HG02588 (cell line): ENCODE data around the gene AEBP2.
"Not testable (repeated sequence)": the region's sequence is repeated elsewhere in the genome, so short reads cannot be mapped to it uniquely, and the experiment has no call there.

Source experiments
- ATAC-seq: cut with Tn5 transposase; IDR thresholded peaks from one replicate; pipeline ENCODE4 v1.9.1; 2021; ENCODE audit warnings: mild to moderate bottlenecking, moderate library complexity; ENCODE audit not compliant: unreplicated experiment

Gene AEBP2, protein sequence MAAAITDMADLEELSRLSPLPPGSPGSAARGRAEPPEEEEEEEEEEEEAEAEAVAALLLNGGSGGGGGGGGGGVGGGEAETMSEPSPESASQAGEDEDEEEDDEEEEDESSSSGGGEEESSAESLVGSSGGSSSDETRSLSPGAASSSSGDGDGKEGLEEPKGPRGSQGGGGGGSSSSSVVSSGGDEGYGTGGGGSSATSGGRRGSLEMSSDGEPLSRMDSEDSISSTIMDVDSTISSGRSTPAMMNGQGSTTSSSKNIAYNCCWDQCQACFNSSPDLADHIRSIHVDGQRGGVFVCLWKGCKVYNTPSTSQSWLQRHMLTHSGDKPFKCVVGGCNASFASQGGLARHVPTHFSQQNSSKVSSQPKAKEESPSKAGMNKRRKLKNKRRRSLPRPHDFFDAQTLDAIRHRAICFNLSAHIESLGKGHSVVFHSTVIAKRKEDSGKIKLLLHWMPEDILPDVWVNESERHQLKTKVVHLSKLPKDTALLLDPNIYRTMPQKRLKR

DNA sequence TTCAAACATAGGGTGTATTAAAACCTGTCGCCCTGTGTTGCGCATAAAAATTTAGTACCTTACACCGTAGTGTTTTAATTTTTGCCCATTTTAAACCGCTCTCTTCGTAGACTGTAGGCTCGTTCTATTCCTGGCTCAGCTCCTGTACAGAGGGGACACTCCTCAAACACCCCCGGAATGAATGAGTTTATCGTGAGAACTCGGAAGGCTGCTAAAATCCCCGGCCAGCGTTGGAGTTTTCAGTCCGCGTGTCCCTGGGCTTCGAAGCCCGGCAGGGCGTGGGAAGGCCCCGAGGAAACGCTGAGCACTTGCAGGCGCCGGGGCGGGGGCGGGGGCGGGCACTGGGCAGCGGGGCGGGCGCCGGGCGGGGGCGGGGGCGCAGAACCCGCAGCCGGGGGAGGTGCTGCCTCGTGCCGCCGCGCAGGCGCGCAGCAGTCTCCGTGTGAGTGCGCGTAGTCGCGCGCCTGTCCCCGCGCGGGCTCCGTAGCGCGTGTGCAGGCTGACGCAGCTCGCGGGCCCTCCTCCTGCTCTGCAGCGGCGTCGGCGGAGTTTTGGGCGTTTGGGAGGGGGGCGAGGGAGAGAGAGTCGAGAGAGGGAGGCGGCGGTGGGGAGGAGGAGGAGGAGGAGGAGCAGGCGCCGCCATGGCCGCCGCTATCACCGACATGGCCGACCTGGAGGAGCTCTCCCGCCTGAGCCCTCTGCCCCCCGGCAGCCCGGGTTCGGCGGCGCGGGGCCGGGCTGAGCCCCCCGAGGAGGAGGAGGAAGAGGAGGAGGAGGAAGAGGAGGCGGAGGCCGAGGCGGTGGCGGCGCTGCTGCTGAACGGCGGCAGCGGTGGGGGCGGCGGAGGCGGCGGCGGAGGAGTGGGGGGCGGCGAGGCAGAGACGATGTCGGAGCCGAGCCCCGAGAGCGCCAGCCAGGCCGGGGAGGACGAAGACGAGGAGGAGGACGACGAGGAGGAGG lies at the start of gene AEBP2:
Gene AEBP2, plus strand, starts transcription at position 434 of the 960 bp plus-strand sequence. Its CDS starts 208 bp downstream, at position 642.
- ATAC-seq = peak; percentile 86

DNA sequence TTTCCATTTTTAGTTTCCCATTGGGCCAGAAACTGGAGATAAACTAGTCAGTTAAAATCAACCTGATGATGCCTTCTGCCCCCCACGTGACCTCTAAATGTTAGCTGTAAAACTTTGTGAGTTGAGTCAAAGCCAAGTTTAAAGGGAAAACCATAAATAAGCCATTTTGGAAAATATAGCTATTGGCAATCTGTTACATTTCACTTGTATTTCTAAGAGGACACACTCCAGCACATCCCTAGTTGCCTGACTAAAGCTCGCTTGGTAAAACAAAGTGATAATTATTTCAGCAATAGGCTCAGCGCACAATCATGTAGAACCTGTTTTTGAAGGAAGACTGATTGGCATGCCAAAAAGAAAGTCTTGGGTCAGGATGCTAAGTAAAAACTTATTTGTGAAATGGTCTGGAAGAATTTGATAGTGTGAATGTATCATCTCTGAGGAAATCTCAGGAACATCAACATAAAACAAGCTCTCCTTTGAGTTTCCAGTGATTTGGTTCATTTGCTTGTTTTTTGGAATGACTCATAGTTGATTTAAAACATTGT lies 49.2 kb upstream of the AEBP2 start:
- no peak for ATAC-seq

DNA sequence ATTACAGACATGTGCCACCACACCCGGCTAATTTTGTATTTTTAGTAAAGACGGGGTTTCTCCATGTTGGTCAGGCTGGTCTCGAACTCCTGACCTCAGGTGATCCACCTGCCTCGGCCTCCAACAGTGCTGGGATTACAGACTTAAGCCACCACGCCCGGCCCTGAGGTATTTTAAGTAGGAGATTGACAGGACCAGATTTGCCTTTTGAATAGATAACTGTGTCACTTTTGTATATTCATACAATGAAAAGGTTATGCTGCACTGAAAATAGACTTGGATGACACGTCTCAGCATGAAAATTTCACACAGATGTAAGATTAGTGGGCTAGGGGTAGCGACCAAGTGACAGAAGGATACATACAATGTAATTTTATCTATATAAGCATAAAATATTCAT lies 46.6 kb upstream of the AEBP2 start:
- ATAC-seq = not testable (repeated sequence)

DNA sequence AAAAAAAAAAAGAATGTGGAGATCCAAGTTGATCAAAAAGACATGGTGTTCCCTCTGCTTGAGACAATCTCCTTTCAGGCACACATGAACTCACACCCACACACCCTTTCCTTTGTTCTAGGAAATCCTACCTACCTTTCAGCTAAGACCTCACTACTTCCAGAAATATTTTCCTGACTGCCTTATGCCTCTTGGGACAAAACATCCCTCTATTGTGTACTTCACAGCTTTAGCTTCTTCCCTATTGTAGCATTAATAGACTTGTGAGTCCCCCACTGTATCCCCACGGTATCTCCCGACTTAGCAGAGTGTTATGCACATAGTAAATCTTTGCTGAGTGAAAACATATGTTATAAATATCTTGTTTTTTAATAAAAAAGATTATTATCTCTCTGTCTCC lies 44.9 kb upstream of the AEBP2 start:
- ATAC-seq = no peak

DNA sequence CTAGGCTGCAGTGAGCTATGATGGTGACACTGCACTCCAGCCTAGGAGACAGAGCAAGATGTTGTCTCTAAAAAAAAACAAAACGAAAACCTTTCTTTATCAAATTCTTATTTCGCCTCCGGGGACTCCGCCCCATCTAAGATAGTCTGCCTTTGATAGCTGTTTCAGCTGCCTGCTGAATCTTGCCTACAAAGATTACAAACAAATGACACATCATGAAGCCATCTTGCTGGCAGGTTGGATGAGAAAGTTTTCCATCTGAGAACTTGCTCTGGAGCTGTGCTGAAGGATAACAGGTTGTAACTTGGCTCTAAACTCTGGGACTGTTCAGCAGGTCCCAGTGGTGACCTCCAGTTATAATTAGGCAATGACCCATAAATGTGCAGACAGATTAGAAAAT lies 41.8 kb upstream of the AEBP2 start:
- ATAC-seq = no peak

DNA sequence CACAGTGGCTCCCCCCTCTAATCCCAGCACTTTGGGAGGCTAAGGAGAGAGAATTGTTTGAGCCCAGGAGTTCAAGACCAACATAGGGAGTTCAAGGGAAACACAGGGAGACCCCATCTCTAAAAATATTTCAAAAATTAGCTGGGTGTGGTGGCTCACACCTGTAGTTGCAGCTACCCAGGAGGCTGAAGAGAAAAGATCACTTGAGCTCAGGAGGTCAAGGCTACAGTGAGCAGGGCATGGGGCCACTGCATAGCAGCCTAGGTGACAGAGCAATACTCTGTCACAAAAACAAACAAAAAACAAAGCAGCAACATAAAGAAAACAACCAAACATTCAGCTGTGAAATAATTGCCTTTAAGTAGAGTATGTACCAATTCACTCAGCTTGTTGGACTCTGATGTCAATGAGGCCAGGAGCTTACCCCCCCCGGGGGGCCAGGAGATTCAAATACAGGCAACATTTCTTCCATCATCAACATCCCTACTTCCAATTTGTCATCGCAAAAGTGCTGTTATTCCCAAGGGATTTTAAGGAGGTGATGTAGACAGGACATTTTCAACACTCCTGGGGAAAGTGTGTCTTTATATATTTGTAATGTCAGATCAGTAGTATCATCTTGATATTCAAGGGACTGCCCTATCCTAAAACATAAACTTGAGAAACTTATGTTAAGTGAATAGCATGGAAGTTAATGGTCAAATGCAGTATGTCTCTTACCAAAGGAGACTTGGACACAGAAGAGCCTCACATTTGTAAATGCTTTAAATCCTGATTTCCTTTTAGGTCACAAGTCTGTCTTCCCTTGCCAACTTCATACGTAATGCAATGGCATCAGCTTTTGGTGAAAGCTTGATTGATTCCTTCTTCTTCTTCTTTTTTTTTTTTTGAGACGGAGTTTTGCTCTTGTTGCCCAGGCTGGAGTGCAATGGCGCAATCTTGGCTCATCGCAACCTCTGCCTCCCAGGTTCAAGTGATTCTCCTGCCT lies 40.6 kb upstream of the AEBP2 start:
- ATAC-seq = no peak

DNA sequence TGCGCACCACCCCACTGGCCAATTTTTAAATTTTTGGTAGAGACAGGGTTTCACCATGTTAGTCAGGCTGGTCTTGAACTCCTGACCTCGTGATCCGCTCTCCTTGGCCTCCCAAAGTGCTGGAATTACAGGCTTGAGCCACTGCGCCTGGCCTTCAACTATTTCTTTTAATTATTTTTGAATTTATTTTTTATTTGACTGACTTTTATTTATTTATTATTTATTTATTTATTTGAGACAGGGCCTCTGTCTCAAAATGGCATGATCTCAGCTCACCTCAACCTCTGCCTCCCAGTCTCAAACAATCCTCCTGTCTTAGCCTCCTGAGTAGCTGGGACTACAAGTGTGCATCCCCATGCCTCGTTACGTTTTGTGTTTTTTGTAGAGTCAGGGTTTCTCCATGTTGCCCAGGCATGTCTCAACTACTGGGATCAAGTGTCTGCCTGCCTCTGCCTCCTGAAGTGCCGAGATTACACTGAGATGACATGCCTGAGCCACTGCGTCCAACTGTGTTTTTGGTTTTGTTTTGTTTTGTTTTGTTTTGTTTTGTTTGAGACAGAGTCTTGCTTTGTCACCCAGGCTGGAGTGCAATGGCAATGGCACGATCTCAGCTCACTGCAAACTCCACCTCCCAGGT lies 38.5 kb upstream of the AEBP2 start:
- ATAC-seq = not testable (repeated sequence)

DNA sequence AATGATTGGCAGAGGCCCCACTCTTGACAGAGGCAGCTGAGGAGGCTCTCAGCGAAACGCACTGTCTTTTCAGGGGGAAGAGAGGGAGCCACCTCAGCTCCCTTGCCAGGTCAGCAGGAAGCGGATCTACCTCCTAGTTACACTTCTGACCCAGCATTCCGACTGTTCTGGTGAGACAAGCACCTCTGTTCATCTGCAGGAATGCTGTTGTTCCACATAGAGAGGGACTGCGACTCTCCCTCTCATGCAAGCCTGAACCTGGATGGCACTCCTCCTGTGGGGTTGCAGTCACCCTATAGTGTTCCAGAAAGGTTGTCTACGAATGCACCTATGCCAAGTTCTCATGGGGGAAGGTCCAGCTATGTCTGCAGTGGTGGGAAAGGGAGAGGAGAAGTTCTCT lies 37.1 kb upstream of the AEBP2 start:
- ATAC-seq = no peak

DNA sequence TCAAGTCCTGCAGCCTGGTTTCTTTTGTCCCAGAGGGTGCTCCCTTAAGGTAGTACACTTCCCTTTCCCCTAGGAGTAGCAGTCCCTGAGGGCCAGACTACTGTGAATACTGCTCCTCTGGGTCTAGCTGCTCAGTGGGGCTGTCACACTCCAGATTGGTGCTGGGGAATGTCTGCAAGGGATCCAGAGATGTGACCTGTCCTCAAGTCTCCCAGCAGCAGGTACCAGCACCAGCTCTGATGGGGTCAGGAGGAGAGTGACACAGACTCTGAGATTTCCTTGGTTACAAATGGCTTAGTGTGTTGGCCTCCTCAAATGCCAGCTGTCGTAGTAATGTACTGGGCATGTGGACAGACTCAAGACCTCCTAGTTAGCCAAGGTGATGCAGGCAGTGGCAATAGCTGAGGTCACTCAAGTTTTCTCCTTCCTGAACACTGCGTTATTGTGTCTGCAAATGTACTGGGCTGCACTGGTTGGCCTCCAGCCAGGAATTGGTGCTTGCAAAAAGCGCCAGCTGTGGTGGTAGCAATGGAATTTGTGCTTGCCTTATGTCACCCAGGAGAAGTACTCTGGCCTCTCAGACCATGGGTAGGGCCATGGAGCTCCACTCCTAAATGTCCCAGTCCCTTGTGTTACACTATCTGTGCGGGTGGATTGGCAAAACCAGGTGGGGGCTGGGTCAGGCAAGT lies 36.4 kb upstream of the AEBP2 start:
- no peak for ATAC-seq

DNA sequence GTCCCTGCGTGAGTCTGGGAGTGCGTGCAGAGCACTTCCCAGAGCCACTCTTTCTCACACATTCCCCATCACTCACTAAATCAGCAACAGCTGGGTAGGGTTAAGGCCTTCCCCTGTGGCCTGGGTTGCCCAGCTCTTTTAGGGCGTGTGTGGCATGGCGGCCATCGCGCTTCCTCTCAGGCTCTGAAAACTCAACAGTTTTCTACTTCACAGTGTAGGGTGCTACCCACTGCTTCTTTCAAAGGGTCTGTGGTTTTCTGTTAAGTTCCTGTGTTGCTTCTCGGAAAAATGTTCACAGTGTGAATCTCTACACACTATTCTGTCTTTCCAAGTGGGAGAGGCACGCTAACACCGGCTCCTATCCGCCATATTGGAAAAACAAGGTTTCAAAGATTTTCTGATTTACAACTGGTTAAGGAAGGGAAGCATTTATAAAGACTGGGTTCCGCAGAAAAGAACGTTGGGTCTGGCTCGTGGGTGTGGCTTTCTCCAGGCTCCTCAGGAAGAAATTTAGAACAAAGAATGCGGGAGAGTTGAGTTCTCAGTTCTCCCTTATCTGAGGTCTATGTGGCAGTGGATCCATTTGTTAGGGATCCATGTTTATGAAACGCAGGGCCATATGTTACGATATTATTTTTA lies 34.9 kb upstream of the AEBP2 start:
- no peak for ATAC-seq

DNA sequence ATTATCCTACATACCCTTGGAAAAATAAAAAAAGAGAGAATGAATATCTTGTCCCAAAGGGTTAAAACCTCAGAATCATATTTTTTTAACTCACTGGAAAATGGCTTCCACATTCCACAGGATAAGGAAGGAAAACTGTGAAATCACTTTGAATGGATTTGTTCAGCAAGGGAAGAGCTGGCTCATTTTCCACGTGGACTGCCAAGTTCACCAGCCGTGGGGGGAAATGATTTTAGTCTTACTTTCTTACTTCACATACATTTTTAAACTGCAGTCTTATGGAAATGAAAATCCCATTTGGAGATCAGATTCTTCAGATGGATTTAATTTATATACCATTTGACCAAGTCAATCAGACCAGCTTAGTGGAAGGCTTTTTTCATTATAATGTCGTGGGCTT lies 29.9 kb upstream of the AEBP2 start:
- ATAC-seq = no peak

DNA sequence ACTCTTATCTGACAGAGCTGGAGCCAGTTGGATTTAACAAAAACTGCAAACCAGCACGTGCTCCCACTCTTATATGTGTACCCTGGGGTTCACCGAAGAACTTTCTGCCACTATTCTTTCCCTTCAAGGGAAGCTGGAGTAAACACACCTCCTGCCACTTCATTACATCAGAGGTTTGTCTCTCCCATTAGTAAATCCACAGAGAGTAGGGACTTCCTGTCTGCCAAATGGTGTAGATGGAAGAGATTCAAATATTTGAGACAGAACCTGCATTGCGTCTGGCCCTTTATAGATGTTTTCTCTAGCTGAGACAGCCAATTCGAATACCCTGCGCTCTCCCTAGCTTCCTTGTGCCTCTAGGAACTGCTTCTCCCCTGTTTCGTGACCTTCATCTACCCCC lies 29.1 kb upstream of the AEBP2 start:
- ATAC-seq = no peak

DNA sequence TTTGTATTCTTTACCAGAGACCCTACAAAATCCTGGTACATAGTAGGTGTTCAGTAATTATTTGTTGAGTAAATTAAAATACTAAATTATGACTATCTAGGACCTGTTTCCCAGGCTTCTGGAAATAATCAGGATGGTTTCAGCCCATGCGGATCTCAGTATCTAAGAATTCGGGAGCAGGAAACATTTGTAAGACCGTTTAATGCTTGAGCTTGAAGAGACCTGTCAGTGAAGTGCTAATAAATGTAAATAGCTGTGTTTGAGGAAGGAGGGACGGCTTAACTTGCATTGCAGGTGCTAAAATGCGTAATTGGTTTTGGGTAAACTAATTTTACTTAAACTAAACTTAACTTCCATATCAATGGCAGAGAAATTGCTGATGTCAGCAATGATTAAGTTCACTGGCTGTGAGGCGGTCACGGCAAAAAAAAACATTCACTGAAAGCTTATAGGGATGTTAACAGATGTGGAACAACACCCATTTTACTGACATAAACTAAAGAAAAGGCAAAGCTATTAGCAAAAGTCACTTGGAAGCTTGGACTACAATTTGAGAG lies 28.6 kb upstream of the AEBP2 start:
- no peak for ATAC-seq

DNA sequence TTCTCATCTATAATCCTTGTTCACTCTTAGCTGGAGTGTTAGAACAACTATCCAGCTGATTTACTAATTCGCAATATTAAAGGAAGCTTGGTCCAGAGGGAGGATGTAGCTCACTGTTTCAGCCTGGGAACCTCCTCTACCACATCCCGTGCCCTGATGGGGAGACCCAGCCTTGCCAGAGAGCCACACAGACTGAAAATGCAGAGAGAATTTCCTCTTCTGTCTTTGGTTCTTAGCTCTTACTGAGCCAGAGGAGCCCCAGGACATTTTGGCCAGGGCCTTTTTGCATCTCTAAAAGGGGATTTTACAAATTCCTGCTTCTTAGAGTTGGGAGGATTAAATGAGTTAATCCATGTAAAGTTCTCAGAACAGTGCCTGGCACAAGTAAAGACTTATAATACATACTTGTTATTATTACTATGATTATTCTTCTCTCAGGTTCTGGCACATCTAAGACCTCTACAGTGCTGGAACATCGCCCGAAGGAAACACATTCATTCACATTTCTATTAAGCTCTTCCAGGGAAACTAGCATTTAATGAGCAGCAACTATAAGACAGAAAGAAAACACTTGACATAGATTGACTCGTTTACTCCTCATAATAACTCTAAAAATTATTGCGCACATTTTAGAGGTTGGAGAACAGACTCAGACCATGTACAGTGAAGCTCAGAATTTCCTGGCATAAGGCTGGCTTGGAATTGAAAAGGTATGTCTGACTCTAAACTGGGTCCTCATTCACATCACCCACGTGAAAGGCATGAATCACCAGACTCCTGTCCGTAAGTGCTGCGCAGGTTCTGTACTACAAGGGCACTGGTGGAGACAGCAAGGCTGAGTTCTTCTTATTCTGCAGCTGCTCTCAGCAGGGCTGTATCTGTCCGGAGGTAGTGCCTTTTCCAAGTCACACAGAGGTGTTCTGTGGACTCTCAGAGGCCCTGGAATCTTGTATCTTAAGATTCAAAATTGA lies 27.8 kb upstream of the AEBP2 start:
- no peak for ATAC-seq

DNA sequence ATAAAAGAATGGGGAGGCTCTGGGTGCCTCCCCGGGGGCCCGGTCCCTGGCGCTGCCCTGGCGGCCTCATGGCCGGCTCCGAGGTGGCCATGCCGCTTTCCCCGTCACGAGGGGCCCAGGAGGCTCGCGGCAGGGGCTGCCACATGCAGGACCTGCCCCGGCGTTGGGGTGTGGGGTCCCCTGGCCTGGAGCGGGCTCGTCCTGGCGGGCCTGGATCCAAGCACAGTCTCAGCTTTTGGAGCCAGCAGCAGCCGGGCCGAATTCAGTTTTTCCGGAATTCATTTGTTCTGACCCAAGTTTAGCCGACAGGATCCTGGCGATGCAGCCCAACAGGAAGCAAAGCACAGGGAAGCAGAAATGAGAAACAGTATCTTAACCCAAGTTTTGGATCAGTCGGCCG lies 26.4 kb upstream of the AEBP2 start:
- ATAC-seq = no peak

DNA sequence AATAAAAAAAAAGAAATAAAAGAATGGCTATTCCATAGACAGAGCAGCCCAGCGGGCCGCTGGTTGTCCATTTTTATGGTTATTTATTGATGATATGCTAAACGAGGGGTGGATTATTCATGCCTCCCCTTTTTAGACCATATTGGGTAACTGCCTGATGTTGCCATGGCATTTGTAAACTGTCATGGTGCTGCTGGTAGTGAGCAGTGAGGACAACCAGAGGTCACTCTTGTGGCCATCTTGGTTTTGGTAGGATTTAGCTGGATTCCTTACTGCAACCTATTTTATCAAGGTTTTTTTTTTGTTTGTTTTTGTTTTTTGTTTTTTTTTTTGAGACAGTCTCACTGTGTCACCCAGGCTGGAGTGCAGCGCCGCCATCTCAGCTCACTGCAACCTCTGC lies 25.7 kb upstream of the AEBP2 start:
- ATAC-seq = not testable (repeated sequence)

DNA sequence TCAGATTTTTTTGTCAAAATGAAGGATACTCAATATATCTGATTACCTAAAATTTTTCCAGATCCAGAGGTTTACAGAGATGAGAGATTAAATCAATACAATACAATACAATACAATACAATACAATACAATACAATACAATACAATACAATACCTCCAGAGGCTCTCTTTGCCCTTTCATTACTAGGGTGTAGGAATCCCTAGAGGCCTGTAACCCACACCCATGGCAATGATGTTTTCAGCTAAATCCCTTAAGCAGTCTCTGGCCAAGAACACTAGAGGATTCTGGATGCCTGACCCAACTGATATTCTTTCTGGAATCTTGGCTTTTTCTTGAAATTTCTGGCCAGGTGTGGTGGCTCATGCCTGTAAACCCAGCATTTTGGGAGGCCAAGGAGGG lies 23.7 kb upstream of the AEBP2 start:
- ATAC-seq = no peak
